HG03342 (cell line): ENCODE measurements around the gene ST7L.

ENCODE experiments used
- ATAC-seq: cut with Tn5 transposase; IDR thresholded peaks from one replicate; pipeline ENCODE4 v1.9.1; 2021; ENCODE audit warnings: mild to moderate bottlenecking, moderate library complexity; ENCODE audit not compliant: unreplicated experiment

The ST7L gene

DNA sequence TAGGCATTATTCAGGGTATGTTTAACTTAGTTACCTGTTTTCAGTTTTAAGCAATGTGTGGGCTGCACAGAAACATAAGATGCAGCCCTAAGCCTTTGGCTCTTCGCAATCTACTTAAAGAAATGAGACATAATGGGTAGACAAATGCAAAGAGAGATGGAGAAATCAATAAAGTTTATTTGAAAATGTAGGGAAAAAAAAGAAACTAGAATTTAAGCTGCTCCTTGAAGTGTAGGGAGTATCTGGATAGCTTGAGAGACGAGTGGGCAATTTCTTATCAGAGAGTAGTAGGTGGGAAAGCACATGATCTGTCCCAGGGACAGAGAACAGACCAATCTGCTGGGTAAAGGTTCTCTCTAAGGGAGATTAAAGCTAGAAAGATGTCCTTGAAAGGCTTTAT lies 101.3 kb downstream of the ST7L start:
- no peak for ATAC-seq

DNA sequence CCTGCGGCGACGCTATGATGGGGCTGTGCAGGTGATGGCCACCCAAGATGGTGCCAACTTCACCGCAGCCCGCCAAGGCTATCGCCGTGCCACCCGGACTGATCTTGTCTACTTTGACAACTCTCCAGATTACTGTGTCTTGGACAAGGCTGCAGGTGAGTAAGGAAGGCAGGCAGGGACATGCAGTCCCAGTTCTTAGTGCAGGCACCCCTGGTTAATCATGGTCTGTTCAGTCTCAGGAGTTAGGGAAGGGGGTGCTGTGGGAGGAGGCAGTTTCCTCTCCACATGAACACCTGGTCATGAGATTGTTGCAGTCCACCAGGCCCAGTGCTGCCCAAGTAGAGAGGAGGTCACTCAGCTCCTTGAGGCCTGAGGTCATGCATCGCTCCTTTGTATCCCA lies 101.7 kb downstream of the ST7L start:
- ATAC-seq, result no peak

DNA sequence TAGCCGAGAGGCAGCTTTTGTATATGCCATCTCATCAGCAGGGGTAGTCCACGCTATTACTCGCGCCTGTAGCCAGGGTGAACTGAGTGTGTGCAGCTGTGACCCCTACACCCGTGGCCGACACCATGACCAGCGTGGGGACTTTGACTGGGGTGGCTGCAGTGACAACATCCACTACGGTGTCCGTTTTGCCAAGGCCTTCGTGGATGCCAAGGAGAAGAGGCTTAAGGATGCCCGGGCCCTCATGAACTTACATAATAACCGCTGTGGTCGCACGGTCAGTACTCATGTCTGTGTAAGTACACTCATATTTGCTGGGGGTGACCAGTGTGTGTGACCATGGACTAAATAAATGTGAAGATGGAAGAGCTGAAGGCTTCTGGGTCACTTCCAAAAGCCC lies 102.8 kb downstream of the ST7L start:
- no peak for ATAC-seq

DNA sequence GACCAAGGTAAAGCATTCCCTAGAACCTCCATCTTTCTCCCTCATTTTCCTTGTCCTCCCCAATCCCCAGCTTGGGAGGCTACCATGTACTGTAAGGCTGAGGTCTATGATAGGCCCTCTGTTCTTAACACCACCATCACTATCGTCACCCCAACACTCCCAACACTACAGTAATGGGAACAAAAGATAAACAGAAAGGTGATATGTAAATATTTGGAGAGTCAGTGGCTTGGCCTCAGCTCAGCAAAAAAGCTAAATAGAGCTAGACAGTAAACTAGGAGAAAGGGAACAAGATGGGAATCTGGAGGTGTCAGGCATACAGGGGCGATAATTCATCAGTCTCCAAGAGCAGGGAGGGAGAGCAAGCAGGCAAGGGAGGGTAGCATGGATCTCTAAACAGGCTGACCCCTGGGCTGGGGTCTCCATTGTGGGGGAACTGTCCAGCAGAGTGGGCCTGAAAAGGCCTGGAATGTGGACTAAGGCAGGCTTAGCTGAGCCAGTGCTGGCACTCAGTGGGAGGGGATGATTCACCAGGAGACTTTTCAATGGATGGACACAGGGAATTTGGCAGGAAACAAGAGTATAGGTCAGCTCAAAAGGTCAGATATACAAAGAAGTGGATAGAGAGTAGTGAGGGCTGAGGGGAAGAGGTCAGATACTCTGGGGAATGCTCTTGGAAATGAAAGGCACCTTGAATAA lies 103.5 kb downstream of the ST7L start:
- ATAC-seq, result no peak

DNA sequence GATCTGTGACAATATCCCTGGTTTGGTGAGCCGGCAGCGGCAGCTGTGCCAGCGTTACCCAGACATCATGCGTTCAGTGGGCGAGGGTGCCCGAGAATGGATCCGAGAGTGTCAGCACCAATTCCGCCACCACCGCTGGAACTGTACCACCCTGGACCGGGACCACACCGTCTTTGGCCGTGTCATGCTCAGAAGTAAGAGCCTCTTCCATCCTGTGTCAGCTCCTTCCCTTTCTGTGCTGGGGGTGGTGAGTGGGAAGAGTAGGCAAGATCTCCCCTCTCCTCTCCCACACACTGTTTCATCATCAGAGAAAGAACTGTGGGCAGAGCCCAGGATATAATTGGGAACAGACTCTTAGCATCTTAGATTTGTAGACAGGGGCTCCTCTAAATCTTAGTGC lies 104.0 kb downstream of the ST7L start:
- ATAC-seq, result no peak

DNA sequence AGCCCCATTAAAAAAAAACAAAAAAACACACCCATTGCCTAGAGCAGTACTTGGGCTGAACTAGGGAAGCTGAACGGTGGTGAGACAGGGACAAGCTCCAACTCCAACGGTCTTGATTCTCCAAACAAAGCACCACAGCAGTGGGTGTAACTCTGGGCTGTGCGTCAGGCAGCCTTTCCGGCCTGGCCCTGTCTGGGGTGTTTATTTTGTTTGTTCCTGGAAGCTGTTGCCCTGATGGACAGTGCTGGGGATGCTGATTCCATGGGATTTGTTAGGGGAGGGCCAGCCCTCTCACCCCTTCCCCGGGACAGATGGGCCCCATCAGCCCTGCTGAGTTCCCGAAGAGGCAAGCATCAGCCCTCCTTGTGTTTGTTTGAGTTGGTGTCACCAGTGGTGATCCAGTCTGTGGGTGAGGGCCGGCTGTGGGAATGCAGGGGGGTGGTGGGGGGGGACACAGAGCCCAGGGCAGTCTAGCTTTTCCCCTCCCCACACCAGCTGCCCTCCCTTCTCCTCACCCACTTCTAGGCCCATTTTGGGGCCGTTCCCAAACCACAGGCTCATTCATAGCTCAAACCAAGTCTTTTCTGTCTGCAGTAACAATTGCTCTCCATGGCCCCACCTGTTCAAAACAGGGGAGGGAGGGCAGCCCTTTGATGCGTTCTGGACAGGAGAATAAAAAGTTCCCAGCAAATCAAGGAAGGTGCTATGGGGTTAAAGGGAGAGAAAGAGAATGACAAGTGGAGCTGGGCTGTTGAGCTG lies 105.7 kb downstream of the ST7L start:
- no peak for ATAC-seq

DNA sequence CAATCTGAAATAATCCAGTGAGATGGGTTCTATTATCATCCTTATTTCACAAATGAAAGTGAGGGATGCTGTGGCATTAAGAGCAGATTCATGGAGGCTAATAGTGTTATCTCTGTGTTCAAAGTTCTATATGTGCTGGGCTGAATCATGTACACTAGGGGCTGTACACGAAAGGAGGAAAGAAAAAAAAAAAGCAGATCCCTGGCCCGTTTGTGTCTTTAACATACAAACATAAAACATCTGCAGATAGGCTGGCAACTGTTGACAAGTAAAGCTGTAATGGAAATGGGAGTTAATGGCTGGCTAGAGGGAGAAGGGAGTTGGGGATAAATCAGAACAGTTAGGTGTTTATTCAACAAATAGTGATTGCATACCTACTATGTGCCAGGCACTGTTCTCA lies 107.0 kb downstream of the ST7L start:
- no peak for ATAC-seq

DNA sequence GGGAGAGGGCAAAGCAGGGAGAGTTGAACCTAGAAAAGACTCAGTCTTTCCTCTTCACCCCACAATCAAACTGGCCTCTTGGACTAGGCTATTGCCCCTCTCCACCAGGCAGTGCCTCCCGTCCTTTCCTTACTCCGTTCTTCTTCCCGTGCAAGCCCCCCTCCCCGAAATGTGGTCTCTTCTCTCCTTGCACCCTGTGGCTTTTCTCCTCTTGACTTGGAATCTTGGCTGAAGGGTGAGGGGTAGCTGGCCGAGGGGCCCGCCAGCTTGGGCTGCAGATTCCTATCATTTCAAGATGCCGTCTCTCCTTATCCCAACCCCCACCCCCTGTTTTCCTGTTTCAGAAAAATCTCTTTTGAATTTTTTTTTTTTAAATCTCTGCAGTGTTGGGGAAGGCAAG lies 108.6 kb downstream of the ST7L start:
- no peak for ATAC-seq

DNA sequence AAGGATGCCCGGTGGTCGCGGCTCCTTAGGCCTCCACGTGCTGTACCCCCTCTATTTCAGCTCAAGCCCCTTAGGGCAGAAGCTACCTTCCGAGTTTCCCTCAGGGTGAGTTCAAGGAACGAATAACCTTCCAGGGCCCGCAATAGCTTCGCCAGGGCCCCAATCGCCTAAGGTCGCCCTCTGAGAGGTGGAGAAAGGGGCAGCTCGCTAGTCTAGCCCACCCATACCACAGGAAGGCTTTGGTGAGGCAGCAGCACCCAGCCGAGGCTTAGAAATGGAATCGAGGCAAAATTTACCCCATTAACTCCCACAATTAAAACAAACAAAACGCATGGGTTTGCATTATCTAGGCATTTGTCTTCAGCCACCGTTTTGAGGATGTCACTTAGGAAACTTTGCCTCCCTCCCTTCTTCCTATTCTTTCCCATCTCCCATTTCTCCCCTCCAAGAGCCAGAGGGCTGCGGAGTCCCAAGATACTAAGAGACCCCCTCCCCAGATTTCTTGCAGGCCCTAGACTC lies 109.2 kb downstream of the ST7L start:
- no peak for ATAC-seq

DNA sequence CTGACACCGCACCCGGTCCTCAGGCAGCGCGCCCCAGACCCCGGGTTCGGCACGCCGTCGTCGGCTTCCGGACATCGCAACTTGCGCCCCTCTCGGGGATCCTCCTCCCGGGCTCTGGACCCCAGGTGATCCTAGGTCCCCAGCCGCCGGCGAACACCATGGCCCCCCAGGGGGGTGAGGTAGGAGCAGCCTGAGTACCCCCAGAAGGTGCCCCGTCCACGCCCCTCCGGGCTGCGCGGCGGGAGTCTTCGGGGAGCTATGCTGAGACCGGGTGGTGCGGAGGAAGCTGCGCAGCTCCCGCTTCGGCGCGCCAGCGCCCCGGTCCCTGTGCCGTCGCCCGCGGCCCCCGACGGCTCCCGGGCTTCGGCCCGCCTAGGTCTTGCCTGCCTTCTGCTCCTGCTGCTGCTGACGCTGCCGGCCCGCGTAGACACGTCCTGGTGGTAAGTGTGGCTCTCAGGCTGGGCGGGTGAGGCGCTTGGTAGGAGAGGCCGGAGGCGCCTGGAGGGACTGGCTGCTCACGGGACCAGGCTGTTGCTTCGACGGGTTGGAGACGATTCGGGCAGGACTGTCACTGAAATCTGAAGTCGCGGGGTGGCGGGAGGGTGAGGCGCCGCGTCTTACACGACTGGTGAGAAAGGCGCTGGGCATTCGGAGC lies 109.8 kb downstream of the ST7L start:
- ATAC-seq, result no peak

DNA sequence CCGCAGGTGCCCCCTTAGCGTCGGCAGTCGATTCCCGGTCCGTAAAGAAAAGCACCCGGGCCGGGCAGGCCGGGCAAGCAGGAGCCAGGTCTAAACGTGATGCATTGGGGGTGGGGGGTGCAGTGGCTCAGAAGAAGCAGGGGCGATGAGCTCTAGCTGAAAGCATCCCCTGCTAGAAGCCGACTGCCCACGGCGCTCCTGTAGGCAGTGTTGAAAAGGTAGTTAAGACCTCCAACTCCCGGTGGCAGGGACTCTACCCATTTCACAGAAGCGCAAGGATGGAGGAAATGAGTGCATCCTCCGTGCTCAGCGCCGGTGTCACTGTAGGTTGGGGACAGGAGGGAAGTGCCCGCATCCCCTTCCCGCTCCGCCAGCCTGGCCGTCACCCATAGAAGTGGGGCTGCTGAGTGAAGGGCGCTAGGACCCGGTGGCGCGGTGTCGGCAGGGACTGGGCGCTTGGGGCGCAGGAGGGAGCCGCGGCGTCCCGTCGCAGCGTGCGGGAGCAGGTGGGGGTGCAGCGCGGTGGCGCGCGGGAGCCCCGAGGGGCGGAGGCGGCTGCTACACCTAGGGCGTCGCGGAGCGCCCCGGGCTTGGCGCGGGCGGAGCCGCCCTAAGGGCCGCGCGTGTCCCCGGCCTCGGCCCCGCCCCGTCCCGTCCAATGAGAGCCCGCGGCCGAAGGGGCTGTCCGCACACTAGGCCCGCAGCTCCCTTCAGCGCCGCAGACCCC lies 110.5 kb downstream of the ST7L start, which contains the start of gene WNT2B:
TSS of gene WNT2B (plus strand) at position 688 of the 727 bp plus-strand sequence. CDS start 298 bp downstream, outside the sequence.
- ATAC-seq, result no peak

DNA sequence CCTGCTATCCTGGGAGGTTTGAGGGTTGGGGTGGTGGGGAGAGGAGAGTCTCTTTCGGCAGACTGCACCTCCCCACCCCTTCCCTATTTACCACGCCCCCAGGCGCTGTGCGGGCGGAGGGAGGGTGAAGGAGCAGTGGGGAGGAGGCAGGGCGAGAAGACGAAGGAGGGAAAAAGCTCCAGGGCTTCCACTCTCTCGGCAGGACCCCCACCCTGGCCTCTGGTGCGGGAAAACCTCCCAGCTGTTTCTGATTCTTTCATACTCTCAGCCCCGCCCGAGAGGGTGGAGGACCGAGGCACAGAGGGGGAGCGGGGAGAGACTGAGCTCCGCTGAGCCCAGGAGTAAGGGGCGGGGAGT lies 111.0 kb downstream of the ST7L start:
- no peak for ATAC-seq

DNA sequence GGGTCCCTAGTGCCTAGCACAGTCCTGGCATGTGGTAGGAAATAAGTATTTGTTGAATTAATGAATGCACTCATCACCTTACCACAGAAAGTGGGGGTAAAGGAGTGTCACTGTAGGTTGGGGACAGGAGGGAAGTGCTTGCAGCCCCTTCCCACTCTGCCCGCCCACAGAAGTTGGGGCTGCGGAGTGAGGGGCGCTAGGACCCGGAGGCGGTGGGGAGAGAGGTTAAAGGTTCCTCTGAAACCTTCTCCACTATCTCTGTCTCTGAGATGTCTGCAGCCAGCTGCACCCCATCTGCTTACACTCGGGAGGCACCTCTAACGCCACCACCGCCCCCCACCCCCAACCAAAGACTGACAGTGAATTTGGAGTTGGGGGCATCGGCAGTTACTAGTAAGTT lies 111.6 kb downstream of the ST7L start:
- no peak for ATAC-seq

DNA sequence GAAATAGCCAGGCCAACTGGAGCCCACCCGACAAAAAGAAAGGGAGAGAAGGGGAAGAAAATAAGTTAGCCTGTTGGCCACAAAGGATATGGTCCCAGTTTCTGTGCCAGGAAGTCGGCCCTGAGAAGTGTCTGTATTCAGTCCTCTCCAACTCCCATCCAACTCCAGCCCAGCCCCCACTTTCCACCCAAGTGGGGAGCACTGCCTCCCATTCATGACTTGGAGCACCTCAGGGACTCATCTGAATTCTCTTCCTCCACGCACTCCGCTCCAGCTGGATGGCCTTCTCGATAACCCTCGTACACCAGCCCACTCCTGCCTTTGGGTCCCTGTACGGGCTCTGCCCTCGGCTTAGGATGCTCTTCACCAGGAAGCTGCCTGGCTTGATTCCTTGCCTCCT lies 112.2 kb downstream of the ST7L start:
- no peak for ATAC-seq

DNA sequence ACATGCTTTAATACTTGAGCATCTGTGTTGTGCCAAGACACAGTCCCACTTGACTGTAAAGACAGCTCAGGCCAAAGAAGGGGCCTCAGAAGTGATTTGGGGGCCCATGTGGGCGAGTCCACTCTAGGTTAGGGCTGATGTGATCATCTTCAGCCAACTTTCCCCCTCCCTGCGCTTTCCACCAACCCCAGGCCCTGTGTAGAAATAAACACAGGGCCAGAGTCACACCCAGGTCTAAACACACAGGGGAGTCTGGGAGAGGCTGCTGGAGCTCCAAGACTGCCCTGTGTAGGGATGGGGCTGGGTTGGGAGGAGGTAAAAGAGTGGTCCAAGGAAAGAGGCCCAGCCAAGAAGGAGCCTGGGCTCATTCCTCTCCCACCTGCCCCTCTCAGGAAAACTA lies 112.6 kb downstream of the ST7L start:
- no peak for ATAC-seq

DNA sequence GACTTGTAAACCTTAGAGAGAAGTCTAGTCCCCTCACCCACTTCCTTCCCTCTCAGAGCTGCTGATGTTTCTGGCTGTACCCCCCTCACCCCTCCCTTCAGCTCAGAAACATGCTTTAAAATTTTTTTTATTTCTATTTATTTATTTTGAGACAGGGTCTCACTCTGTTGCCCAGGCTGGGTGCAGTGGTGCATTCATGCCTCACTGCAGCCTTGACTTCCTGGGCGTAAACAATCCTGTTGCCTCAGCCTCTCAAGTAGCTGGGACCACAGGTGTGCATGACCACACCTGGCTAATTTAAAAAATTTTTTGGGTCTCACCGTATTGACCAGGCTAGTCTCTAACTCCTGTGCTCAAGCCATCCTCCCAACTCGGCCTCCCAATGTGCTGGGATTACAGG lies 113.1 kb downstream of the ST7L start:
- ATAC-seq, result no peak

DNA sequence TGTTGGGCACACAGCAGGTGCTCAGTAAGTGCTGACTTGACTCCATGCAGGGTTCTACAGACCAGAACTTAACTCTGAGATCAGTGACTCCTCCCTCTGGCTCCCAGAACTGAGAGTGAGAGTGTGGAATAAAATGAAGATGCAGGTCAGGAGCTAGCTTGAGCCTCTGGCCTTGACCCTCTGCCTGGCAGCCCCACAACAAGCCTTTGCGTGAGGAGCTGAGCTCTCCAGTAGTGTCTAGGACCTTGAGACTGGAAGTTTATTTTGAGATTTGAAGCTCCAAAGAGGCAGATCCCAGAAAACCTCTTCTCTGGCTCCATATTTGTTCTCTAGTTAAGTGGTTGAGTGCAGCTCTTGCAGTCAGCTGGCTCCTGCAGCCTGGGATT lies 113.5 kb downstream of the ST7L start:
- no peak for ATAC-seq

DNA sequence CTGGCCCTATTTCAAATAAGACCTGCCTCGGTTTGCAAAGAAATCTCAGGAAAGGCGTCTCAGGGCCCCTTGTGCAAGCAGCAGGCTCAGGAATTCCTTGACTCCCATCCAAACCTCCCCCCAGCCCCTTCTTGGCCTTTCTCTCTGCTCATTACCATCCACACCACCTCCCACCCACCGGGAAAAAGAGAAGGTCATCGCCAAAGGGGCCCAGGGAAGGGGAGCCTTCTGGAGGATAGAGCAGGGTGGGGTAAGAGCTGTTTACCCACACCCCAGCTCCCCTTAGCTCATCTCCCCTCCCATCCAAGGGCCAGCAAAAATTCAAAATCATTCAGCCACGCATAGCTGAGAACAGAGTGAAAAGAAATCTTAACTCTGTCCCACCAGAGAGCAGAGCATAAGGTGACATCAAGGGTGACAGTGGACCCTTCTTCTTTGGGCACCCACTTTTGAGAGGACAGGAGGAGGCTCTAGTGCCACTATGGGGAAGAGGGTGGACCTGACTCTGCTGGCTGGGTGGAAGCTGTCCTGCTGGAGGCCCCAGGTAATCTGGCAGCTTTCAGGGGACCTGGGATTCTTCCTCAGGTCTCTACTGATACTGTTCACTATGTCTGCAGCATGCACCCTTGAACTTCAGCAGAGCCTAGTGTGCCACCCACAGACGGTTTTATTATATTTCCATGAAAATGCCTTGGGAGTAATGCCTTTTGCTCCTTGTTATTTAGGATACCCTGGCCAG lies 114.1 kb downstream of the ST7L start:
- no peak for ATAC-seq

DNA sequence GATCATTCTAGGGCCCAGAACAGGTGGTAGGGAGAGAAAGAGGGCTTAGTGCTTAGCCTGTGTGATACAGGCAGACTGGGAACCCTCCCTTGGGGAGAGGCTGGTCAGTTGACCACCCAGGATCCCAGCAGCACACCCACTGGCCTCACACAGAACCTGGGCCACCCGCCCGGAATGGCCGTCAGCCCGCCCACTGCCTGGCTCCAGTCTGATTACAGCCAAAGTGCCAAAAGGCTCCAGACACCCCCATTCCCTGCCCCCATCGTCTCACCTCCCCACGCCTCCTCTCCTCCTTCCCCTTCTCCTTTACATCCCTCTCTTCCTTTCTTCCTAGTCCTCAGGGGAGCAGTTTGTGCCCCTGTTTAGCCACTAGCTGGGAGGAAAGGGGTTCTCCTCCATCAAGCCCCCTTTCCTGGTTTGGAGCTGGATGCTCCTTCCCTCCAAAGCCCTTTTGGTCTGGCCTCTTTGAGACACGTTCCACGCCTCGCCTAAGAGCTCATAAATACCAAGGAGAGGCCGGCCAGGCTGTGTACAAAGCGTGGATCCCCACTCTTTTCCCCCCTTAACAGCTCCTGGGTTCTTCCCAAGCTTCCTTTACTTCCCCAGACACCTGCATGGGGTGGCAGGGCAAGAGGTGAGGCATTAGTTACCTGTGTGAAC lies 114.8 kb downstream of the ST7L start:
- ATAC-seq, result no peak

DNA sequence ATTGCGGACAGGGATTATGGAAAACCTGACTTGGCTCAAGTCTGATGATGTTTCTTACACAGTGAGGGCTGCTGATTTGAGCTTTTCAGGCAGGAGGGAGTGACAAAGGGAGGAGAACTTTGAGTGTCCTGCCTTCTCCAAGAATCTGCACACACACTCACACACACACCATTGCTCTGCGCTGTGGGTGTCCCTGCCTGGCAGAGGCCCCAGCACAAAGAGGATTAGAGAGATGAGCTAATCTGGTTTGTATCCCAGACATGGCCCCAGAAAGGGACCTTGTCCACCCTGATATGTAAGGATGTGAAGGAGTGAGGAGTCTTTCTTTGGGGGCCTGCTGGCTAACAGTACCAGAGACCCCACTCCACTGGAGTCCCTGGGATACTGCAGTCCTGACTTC lies 116.1 kb downstream of the ST7L start:
- no peak for ATAC-seq
